Heart left ventricle (tissue), 13 donors: ENCODE measurements around the gene PDK2.

ENCODE experiments used
- CTCF ChIP-seq, 12 donors: fragments of 200-600 bp; sonication (generic) in 4 of 12; IDR thresholded peaks; one replicate each; pipeline versions ENCODE4 v1.5.0 to v1.8.0; 2018 to 2022; ENCODE audit warnings: antibody characterized with exemption in 12 of 12, mild to moderate bottlenecking in 5 of 12
- POLR2A ChIP-seq, 2 donors: fragments of 450-650 bp; IDR thresholded peaks; one replicate each; pipeline ENCODE4 v1.6.1; 2017; ENCODE audit warnings: antibody characterized with exemption in 2 of 2, mild to moderate bottlenecking in 2 of 2, moderate library complexity in 2 of 2
- donor health status: ischemic (EF 13 %, LVEDD 7.1; RV severe dilation, severe dysfunction).
- donor health status: DM: no; HTN: yes; CAD: no.
- donor health status: DM: no; HTN: no; CAD: no.
- donor health status: ischemic (EF 25% LVEDD 6.9; RV normal size, moderate dysfunction).
- donor health status: ischemic (EF 25% LVEDD 5.7; RV mildly dilated, moderate dysfunction).
- donor health status: ischemic (EF 35%, LVEDD 5.7; RV mildly dilated, moderate dysfunction).
- donor health status: nonischemic (EF 11% LVEDD 7.7; RV severe dilation, severe dysfunction).
- donor health status: DM: yes; HTN: yes; CAD: no.
- donor health status: PGD.
- donor health status: ischemic (EF 29% LVEDD 5.4; RV normal size, mild dysfunction).
- donor health status: nonischemic (EF 23%, LVEDD 6.1; RV moderate dilation, normal function).

- TF ChIP-seq POLR2A (IDR thresholded peaks at IDR 0.05): no peak
- no peak for TF ChIP-seq CTCF (IDR thresholded peaks at IDR 0.05)
These were observed 31.4 kb upstream of the PDK2 start for GRCh38 chr17:50063561-50064252.
